Caki2 (cell line): ENCODE measurements around the gene VARS1. TPM values are rescaled to one million over a fixed set of nuclear protein-coding genes. Genes with fewer than 3 reads are reported as not detected.

ENCODE experiments used
- DNase-seq: peaks from one replicate; pipeline ENCODE4 v3.0.0-alpha.2; 2015; ENCODE audit warnings: low read depth
- in situ Hi-C: cut with HindIII; loops from 2 replicates; pipeline ENCODE4 v1.10.0; 2016; ENCODE audit warnings: low sequenced_read_pairs, low pct_unique_long_range_greater_than_20kb, mixed read lengths
- total RNA-seq: library from RNA; depleted of rRNA; stranded (reverse); fragments of >200 nt; shearing (Covaris generic); gene quantifications from 2 replicates; pipeline ENCODE4 v1.2.3, GENCODE V29; 2014; ENCODE audit warnings: low replicate concordance; rRNA removed

VARS1 gene
- total RNA-seq, 1 experiment from 2014 or later: 144 TPM

GRCh38 chr6:31762878-31763618 lies 32.5 kb downstream of the VARS1 start:
- DNase-seq: no peak
- in situ Hi-C loops: no loop called here

- in situ Hi-C loops: no loop called here
- no peak for DNase-seq
Measured at GRCh38 chr6:31762356-31762755, 33.2 kb downstream of the VARS1 start, which contains the start of gene SAPCD1. TSS of gene SAPCD1 (plus strand) at chr6:31762656. CDS start at chr6:31763055, 399 bp downstream.

- in situ Hi-C loops: no loop called here
- no peak for DNase-seq
Measured at GRCh38 chr6:31761343-31761742, 34.2 kb downstream of the VARS1 start.

GRCh38 chr6:31760790-31761189 lies 34.8 kb downstream of the VARS1 start:
- DNase-seq: no peak
- in situ Hi-C loops: no loop called here

GRCh38 chr6:31758281-31758680 lies 37.3 kb downstream of the VARS1 start:
- in situ Hi-C loops: no loop called here
- no peak for DNase-seq

- DNase-seq: no peak
- in situ Hi-C loops: no loop called here
Measured at GRCh38 chr6:31752739-31753319, 42.7 kb downstream of the VARS1 start.

GRCh38 chr6:31750411-31751022 lies 45.0 kb downstream of the VARS1 start:
- in situ Hi-C loops: no loop called here
- DNase-seq: no peak

GRCh38 chr6:31749301-31750036 lies 46.1 kb downstream of the VARS1 start:
- in situ Hi-C loops: no loop called here
- no peak for DNase-seq

Other genes with a start within 250 kb of the VARS1 start
- gene ATP6V1G2, start 249.1 kb downstream of the VARS1 start, total RNA-seq: 0.14 and 0.64 TPM in 2 replicates
- gene NFKBIL1, start 248.1 kb downstream of the VARS1 start, total RNA-seq: 52.6 and 56.1 TPM in 2 replicates
- gene LTA, start 223.5 kb downstream of the VARS1 start, total RNA-seq: not detected in 2 replicates
- gene TNF, start 220.2 kb downstream of the VARS1 start, total RNA-seq: 0.91 and 4.3 TPM in 2 replicates
- gene LTB, start 213.3 kb downstream of the VARS1 start, total RNA-seq: not detected in 2 replicates
- not detected in 2 replicates for gene LST1, start 209.5 kb downstream of the VARS1 start, total RNA-seq
- gene NCR3, start 202.7 kb downstream of the VARS1 start, total RNA-seq: not detected in 2 replicates
- not detected in 2 replicates for gene AIF1, start 180.5 kb downstream of the VARS1 start, total RNA-seq
- gene PRRC2A, start 175.0 kb downstream of the VARS1 start, total RNA-seq: 31.0 and 36.2 TPM in 2 replicates
- gene BAG6, start 143.1 kb downstream of the VARS1 start, total RNA-seq: 286 and 338 TPM in 2 replicates
- gene APOM, start 139.9 kb downstream of the VARS1 start, total RNA-seq: 9.2 TPM in 1 of 2 replicates, not detected in the other
- 12.4 and 21.5 TPM in 2 replicates for gene C6orf47, start 135.0 kb downstream of the VARS1 start, total RNA-seq
- gene GPANK1, start 130.8 kb downstream of the VARS1 start, total RNA-seq: 35.2 and 52.4 TPM in 2 replicates
- gene CSNK2B, start 129.7 kb downstream of the VARS1 start, total RNA-seq: 66.9 and 104 TPM in 2 replicates
- not detected in 2 replicates for gene LY6G5B, start 125.8 kb downstream of the VARS1 start, total RNA-seq
- 0.30 TPM in 1 of 2 replicates, not detected in the other for gene LY6G5C, start 114.7 kb downstream of the VARS1 start, total RNA-seq
- gene ABHD16A, start 92.4 kb downstream of the VARS1 start, total RNA-seq: 46.9 and 75.6 TPM in 2 replicates
- not detected in 2 replicates for gene LY6G6F, start 88.9 kb downstream of the VARS1 start, total RNA-seq
- gene LY6G6D, start 80.4 kb downstream of the VARS1 start, total RNA-seq: not detected in 2 replicates
- gene LY6G6C, start 74.0 kb downstream of the VARS1 start, total RNA-seq: not detected in 2 replicates
- gene MPIG6B, start 72.4 kb downstream of the VARS1 start, total RNA-seq: not detected in 2 replicates
- gene DDAH2, start 66.5 kb downstream of the VARS1 start, total RNA-seq: 214 and 216 TPM in 2 replicates
- 1,335 and 1,598 TPM in 2 replicates for gene CLIC1, start 59.2 kb downstream of the VARS1 start, total RNA-seq
- gene MSH5, start 55.7 kb downstream of the VARS1 start, total RNA-seq: 20.2 and 54.7 TPM in 2 replicates
- gene SAPCD1, start 33.1 kb downstream of the VARS1 start, total RNA-seq: 6.2 TPM in 1 of 2 replicates, not detected in the other
- 5.5 and 6.1 TPM in 2 replicates for gene VWA7, start 18.4 kb downstream of the VARS1 start, total RNA-seq
- 75.6 and 85.5 TPM in 2 replicates for gene LSM2, start 11.2 kb upstream of the VARS1 start, total RNA-seq
- gene HSPA1L, start 19.5 kb upstream of the VARS1 start, total RNA-seq: 0.61 and 2.0 TPM in 2 replicates
- gene HSPA1A, start 19.8 kb upstream of the VARS1 start, total RNA-seq: 316 and 350 TPM in 2 replicates
- 441 and 449 TPM in 2 replicates for gene HSPA1B, start 32.0 kb upstream of the VARS1 start, total RNA-seq
- gene NEU1, start 67.1 kb upstream of the VARS1 start, total RNA-seq: 73.1 and 105 TPM in 2 replicates
- 0.54 TPM in 1 of 2 replicates, not detected in the other for gene SLC44A4, start 83.2 kb upstream of the VARS1 start, total RNA-seq
- 74.6 and 79.0 TPM in 2 replicates for gene EHMT2, start 101.9 kb upstream of the VARS1 start, total RNA-seq
- 5.5 and 9.3 TPM in 2 replicates for gene ZBTB12, start 106.3 kb upstream of the VARS1 start, total RNA-seq
- gene C2, start 132.0 kb upstream of the VARS1 start, total RNA-seq: 3.2 and 7.7 TPM in 2 replicates
- gene CFB, start 150.3 kb upstream of the VARS1 start, total RNA-seq: 2.6 and 4.7 TPM in 2 replicates
- 293 and 348 TPM in 2 replicates for gene NELFE, start 163.2 kb upstream of the VARS1 start, total RNA-seq
- 29.2 and 49.6 TPM in 2 replicates for gene SKIC2, start 163.4 kb upstream of the VARS1 start, total RNA-seq
- gene DXO, start 176.4 kb upstream of the VARS1 start, total RNA-seq: 30.5 and 52.6 TPM in 2 replicates
- 0.30 TPM in 1 of 2 replicates, not detected in the other for gene C4A, start 186.3 kb upstream of the VARS1 start, total RNA-seq
- gene C4B, start 219.0 kb upstream of the VARS1 start, total RNA-seq: not detected in 2 replicates
- gene CYP21A2, start 242.7 kb upstream of the VARS1 start, total RNA-seq: not detected in 2 replicates